Osteoblast (primary cell): ENCODE measurements around the gene CRYBB2. TPM values are rescaled to one million over a fixed set of nuclear protein-coding genes. Genes with fewer than 3 reads are reported as not detected.
A peak's percentile ranks its signal among the peaks of the same experiment; 100 is the strongest.

Experiments used
- DNase-seq: peaks from one replicate; pipeline ENCODE4 v3.0.0; 2011; ENCODE audit warnings: low spot score, mixed read lengths; ENCODE audit not compliant: insufficient read length; ENCODE audit errors: missing footprints
- H2AFZ ChIP-seq: 2 replicates; pipeline ENCODE4 v1.6.0; 2011; ENCODE audit warnings: mild to moderate bottlenecking, low read length
- H3K27ac ChIP-seq: 2 replicates; pipeline ENCODE4 v1.5.1; 2011; ENCODE audit warnings: mild to moderate bottlenecking, low read depth, low read length, moderate library complexity
- H3K27me3 ChIP-seq: 2 replicates; pipeline ENCODE4 v1.6.0; 2012; ENCODE audit warnings: mild to moderate bottlenecking, control low read depth, inconsistent platforms, low read length, moderate library complexity; ENCODE audit not compliant: insufficient read depth
- H3K36me3 ChIP-seq: 2 replicates; pipeline ENCODE4 v1.5.1; 2011; ENCODE audit warnings: mild to moderate bottlenecking, low read length, control low read depth, moderate library complexity; ENCODE audit not compliant: insufficient read depth
- H3K4me1 ChIP-seq: 2 replicates; pipeline ENCODE4 v1.5.1; 2011; ENCODE audit warnings: mild to moderate bottlenecking, low read length, control low read depth, moderate library complexity; ENCODE audit not compliant: insufficient read depth
- H3K4me2 ChIP-seq: 2 replicates; pipeline ENCODE4 v1.6.0; 2011; ENCODE audit warnings: mild to moderate bottlenecking, low read length; ENCODE audit not compliant: insufficient read depth
- H3K4me3 ChIP-seq: fragments of 200-600 bp; sonication (generic); 3 replicates; pipeline ENCODE4 v1.5.1; 2012; ENCODE audit warnings: mild to moderate bottlenecking, low read length, inconsistent platforms; ENCODE audit not compliant: insufficient read depth
- H3K79me2 ChIP-seq: 2 replicates; pipeline ENCODE4 v1.6.0; 2012; ENCODE audit warnings: mild to moderate bottlenecking, low read length, control low read depth, inconsistent platforms; ENCODE audit not compliant: insufficient read depth
- H3K9me3 ChIP-seq: 2 replicates; pipeline ENCODE4 v1.5.1; 2011; ENCODE audit warnings: low read depth, low read length, control low read depth
- H4K20me1 ChIP-seq: 2 replicates; pipeline ENCODE4 v1.6.0; 2012; ENCODE audit warnings: mild to moderate bottlenecking, low read length, control low read depth; ENCODE audit not compliant: insufficient read depth
- total RNA-seq: library from RNA; depleted of rRNA; stranded (reverse); fragments of >200 nt; gene quantifications from 2 replicates; pipeline ENCODE4 v1.2.3, GENCODE V29; 2012
- TF ChIP-seq, protein P1 (sequence below): IDR thresholded peaks from 2 replicates; pipeline ENCODE4 v1.5.1; 2011; ENCODE audit warnings: mild to moderate bottlenecking, low read depth, low read length, moderate library complexity; ENCODE audit errors: extremely low read depth

Gene CRYBB2, protein sequence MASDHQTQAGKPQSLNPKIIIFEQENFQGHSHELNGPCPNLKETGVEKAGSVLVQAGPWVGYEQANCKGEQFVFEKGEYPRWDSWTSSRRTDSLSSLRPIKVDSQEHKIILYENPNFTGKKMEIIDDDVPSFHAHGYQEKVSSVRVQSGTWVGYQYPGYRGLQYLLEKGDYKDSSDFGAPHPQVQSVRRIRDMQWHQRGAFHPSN
- not detected in 2 replicates for total RNA-seq

- Histone ChIP-seq H3K9me3 (no peaks in the 10 kb centered on the region), H4K20me1 (no peaks in the 10 kb centered on the region), H3K36me3 (no peaks in the 10 kb centered on the region), H3K4me1 (no peaks in the 10 kb centered on the region), H3K27me3 (peaks cover 7% of the 10 kb centered on the region), H3K4me2 (no peak within 1 kb of the TSS), H3K27ac (no peak within 1 kb of the TSS), H3K79me2 (no peaks in the 10 kb centered on the region), H2AFZ (no peak within 1 kb of the TSS), H3K4me3 (no peak within 1 kb of the TSS)
- DNase-seq = no peak
- TF ChIP-seq, protein P1, sequence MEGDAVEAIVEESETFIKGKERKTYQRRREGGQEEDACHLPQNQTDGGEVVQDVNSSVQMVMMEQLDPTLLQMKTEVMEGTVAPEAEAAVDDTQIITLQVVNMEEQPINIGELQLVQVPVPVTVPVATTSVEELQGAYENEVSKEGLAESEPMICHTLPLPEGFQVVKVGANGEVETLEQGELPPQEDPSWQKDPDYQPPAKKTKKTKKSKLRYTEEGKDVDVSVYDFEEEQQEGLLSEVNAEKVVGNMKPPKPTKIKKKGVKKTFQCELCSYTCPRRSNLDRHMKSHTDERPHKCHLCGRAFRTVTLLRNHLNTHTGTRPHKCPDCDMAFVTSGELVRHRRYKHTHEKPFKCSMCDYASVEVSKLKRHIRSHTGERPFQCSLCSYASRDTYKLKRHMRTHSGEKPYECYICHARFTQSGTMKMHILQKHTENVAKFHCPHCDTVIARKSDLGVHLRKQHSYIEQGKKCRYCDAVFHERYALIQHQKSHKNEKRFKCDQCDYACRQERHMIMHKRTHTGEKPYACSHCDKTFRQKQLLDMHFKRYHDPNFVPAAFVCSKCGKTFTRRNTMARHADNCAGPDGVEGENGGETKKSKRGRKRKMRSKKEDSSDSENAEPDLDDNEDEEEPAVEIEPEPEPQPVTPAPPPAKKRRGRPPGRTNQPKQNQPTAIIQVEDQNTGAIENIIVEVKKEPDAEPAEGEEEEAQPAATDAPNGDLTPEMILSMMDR = no peak
Observed at GRCh38 chr22:25219211-25219689, at the start of gene CRYBB2. CRYBB2 (plus strand) TSS chr22:25219639; CDS start chr22:25221430, 1,791 bp downstream.

DNA sequence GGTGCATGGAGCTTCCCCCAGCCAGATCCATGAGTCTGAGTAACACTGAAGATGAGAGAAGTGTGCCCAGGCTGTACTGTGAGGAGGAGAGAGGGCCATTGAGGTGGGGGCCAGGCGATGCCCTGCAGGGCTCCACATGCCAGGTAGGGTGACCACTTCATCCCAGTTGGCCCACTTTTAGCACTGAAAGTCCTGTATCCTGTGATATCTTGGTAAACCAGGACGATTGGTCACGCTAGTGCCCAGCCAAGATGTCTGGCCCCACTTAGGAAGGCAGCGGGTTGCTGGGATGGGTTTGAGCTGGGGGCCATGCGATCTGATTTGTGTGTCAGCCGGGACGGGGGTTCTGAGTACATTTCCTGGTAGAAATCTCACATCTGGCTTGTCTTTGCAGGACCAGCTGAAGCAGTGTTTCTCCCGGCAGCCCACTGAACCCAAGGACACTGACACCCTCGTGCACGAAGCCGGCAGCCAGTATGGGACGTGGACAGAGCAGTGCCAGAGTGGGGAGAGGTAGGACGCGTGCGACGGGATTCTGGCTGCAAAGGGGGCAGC lies 48.9 kb upstream of the CRYBB2 start:
- Histone ChIP-seq H2AFZ (no peak overlapping the region), H3K36me3 (peaks cover 5% of the 10 kb centered on the region), H4K20me1 (peaks cover 9% of the 10 kb centered on the region), H3K4me1 (no peaks in the 10 kb centered on the region), H3K9me3 (no peaks in the 10 kb centered on the region), H3K27me3 (no peaks in the 10 kb centered on the region), H3K4me2 (no peak overlapping the region), H3K79me2 (no peaks in the 10 kb centered on the region), H3K4me3 (no peak overlapping the region), H3K27ac (no peak overlapping the region)
- TF ChIP-seq, protein P1 = no peak
- DNase-seq = no peak

DNA sequence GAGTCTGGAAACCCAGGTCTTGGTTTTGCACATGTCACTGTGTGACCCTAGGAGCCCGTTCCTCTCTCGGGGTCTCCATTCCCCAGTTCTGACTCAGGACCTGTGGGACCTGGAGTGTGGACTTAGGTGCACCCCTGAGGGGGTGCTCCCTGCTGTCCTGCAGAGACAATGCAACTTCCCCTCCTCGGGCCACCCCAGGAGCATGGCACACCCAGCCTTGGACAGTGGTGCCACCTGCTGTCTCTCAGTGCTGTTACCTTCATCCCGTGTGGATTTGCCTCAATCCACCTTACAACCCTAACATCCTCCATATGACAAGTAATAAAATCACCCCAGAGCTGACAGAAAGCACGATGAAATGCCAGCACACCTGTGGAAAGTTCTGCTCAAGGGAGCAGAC lies 47.3 kb upstream of the CRYBB2 start:
- Histone ChIP-seq H3K27ac (no peak overlapping the region), H3K4me1 (peaks cover 7% of the 10 kb centered on the region), H3K4me3 (no peak overlapping the region), H3K79me2 (no peaks in the 10 kb centered on the region), H3K36me3 (peaks cover 5% of the 10 kb centered on the region), H4K20me1 (peaks cover 9% of the 10 kb centered on the region), H2AFZ (no peak overlapping the region), H3K4me2 (no peak overlapping the region), H3K9me3 (no peaks in the 10 kb centered on the region), H3K27me3 (no peaks in the 10 kb centered on the region)
- TF ChIP-seq, protein P1 = peak; percentile 17
- DNase-seq = no peak

DNA sequence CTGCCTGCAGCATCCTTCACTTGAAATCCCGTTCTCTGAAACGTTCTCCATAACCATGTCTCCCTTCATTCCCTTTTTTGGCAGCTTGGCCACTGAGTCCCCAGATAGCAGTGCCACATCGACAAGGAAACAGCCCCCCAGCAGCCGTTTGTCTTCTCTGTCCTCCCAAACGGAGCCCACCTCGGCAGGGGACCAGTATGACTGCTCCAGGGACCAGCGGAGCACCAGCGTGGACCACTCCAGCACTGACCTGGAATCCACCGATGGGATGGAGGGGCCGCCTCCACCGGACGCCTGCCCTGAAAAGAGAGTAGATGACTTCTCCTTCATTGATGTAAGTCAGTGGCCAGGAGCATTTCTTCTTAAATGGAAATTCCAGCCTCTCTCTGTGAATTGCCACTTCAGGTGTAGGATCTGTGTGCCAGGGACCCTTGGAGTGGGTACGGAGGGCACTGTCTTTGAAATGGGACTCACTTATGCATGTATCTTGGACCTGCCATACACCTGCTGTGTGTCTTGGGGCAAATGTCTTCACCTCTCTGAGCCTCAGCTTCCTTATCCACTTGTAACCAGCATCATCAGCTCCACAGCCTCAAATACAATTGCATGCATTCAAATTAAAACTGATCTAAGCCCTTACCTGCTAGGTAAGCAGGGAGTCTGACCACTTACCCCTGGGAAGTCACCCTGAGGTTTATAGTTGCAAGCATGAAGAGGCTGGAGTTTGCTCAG lies 45.1 kb upstream of the CRYBB2 start:
- DNase-seq = peak; percentile 6
- Histone ChIP-seq H2AFZ (no peak overlapping the region), H3K27ac (no peak overlapping the region), H3K27me3 (no peaks in the 10 kb centered on the region), H3K4me1 (peaks cover 7% of the 10 kb centered on the region), H3K79me2 (no peaks in the 10 kb centered on the region), H3K9me3 (no peaks in the 10 kb centered on the region), H3K4me2 (no peak overlapping the region), H3K4me3 (no peak overlapping the region), H4K20me1 (peaks cover 3% of the 10 kb centered on the region), H3K36me3 (peaks cover 5% of the 10 kb centered on the region)
- TF ChIP-seq, protein P1 = no peak
